ENCODE measurements around the gene SLC6A18.

The SLC6A18 gene

DNA sequence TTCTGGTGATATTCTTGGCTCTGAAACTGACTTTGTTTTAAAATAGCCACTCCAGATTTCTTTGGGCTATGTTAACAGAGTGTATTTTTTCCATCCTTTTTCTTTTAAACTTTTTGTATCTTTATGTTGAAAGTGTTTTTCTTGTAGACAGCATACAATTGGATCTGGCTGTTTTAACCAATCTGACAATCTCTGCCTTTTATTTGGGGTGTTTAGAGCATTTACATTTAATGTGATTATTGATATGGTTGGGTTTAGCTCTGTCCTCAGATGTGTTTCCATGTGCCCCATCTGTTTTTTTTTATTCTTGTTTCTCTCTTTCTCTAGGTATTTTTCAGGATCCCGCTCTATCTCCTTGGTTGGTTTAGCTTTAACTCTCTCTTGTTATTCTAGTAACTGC is 10.7 kb downstream of the SLC6A18 start:
- no peak for DNase-seq (ENCODE audit: low read depth)

DNA sequence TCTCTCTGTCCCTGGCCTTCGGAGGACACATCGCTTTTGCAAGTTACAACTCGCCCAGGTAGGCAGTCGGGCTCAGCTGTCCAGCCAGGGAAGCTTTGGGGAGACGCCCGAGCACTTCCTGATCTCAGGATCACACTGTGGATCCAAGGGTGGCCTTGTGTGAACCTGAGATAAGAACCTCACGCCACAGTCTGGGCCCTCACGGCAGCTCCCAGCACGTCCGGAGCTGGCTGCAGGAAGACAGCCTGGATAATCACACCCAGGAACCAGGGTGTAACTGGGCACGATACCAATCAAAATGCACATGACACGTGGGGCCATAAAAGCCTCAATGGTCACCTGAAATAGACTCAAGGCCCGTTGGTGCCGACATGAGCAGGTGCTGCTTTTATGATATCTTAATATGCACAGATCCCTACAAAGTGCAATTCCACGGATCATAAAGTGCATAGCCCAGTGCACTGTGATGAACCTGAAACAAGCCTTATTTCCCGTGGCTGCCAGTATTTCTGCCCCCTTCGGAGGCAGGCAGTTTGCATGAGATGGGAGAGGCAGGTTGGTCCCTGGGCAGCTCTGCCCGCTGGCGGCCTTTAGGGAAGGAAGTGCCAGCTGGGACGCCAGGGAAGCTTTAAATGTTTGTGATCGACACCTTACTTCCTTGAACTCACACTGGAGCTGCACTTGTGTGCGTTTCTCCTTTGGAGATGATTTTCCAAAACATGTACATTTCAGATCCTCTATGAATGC is 14.5 kb downstream of the SLC6A18 start:
- DNase-seq (ENCODE audit: low read depth), result no peak

DNA sequence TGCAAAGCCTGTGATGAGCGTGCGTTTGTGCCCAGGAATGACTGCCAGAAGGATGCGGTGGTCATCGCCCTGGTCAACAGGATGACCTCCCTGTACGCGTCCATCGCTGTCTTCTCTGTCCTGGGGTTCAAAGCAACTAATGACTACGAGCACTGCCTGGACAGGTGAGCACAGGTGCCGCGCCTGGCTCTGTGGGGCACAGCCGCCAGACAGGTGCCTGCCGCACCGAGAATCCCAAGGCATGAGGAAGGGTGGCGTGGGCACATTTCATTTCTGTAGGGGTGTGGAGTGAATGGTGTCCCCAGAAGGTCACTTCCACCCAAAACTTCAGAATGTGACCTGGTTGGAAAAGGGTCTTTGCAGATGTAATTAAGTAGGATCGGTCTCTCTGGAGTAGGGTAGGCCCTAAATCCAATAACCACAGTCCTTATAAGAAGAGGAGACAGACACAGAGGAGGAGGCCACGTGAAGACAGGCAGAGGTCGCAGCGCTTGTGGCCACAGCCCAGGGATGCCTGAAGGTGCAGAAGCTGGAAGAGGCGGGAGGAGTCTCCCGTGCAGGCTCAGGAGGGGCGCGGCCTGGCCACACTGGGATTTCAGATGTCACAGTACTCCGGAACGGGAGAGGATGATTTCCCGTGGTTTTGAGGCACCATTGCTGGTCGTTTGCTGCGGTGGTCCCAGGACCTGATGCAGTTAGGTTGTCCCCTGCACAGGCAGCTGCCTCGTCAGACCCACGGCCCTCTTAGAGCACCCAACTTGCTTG is 15.5 kb downstream of the SLC6A18 start:
- DNase-seq (ENCODE audit: low read depth), result no peak

DNA sequence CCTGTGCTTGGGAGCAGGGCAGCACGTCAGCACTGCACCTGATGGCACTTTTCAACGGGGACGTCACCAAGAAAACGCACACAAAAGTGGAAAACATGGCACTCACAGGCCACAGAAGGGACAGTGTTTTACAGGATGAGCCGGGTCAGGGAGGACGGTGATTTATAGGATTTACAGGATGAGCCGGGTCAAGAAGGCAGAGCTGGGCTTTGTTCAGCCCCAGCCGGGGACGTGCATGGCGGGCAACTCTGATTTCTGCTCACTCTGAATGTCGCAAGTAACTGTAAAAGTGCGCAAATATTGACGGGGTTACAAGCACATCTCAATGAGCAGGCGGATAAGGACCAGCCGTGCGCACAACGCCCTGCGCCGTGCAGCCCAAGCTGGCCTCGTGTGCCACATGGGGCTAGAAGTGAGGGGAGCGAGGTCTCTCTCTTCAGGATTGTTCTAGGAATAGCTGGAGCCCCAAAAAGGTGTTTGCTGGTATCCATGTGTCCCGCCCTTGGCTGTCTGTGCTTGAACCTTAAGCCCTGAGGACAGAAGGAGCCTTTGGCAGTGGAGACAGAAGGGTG is 16.4 kb downstream of the SLC6A18 start:
- no peak for DNase-seq (ENCODE audit: low read depth)

DNA sequence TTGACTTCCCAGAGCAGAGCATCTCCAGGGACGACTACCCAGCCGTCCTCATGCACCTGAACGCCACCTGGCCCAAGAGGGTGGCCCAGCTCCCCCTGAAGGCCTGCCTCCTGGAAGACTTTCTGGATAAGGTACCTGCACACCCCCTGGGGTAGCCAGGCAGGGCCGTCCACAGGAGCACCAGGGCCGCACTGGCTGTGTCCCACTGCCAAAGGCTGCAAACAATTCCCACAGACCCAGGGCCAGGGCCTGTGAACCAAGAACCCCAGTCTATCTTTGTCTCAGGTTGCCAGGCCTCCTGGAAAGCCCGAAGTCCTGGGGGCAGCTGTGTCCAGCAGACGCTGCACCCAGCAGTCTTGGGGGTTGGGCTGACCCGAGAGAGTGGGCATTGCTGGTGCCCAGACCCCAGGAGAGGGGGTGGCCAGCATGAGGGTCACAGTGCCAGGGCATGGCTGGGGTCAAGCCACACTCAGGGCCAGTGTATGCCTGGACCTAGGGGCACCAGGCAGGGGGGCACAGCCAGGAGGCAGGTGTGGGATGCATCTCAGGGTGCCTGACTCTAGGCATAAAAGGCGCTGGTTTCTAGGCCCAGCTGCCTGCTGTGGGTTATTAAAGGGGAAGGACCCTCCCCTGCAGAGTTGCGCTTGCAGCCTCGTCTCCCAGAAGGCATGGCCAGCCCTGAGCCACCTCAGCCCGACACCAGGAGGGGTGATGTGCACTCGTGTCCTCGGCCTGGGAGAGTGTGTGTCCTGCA is 17.7 kb downstream of the SLC6A18 start:
- DNase-seq (ENCODE audit: low read depth), result no peak

DNA sequence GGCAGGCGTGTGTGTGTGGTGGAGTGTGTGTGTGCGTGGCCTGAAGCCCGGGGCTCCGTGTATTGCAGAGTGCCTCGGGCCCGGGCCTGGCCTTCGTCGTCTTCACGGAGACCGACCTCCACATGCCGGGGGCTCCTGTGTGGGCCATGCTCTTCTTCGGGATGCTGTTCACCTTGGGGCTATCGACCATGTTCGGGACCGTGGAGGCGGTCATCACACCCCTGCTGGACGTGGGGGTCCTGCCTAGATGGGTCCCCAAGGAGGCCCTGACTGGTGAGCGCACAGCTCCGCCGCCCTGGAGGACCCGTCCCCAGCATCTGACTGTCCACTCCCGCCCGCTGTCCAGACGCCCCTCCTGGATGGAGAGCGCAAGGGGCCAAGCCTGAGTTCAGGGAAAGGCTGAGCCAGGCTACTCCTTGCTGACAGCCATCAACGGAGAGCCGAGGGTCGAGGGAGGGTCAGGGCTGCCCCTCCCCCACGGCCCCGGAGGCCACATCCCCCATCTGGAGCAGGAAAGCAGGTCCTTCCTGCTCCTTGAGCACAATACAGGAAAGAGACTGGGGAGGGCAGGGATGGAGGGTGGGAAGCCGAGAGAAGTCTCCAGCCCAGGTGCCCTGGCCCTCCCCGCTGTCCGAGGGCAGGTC is 18.4 kb downstream of the SLC6A18 start:
- no peak for DNase-seq (ENCODE audit: low read depth)

DNA sequence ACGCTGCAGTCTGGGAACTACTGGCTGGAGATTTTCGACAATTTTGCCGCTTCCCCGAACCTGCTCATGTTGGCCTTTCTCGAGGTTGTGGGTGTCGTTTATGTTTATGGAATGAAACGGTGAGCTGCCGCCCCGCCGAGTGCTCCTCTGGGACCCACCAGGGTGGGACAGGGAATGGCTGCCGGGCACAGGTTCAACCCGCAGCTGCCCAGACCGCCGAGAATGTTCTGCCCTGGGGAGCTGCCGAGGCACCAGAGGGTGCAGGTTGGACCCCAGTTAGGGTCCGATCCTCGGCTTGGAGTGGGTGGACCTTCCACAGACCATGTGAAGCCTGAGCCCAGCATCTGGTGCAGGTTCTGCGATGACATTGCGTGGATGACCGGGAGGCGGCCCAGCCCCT is 19.1 kb downstream of the SLC6A18 start:
- DNase-seq (ENCODE audit: low read depth), result no peak

DNA sequence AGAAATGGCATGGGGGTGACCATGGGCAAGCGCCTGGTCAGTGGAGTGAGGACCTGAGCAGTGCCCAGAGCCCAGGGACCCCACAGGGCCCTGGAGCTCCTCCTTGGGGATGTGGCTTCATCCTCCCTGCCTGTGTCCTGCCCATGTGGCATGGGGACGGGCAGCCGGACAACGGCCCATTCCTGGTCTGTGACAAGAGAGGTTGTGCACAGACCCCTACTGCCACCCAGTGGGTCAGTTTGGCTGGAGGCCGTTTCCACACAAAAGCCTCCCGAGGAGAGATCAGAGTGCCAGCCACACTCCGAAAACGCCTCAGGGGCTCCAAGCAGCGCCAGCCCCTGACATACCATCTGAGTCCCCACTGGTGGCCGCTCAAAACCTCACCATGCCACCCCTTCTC is 19.8 kb downstream of the SLC6A18 start:
- no peak for DNase-seq (ENCODE audit: low read depth)

DNA sequence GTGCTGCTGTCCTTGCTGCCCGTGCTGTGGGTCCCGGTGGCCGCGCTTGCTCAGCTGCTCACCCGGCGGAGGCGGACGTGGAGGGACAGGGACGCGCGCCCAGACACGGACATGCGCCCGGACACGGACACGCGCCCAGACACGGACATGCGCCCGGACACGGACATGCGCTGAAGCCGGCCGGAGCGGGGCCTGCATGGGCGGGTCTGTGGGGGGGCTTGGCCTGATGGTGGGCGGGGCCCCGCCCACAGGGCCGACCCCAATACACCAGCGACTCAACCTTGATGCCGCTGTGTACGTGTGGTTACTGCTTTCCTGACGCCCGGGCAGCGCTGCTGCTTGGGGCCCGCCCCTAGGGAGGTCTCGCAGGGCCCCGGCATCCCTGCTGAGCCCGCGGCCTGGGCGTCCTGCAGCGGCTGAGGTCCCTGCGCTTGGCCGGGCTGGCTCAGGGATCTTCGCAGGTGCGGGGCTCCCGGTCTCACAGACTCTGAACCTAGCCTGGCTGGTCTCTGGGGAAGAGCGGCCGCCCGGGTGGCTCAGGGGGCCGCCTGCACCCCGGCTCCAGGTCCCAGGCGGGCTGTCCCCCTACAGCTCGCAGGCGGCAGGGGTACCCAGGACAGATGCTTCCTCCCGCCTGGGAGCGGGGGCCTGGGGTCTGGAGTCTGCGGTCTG is 20.9 kb downstream of the SLC6A18 start:
- DNase-seq (ENCODE audit: low read depth), result no peak

DNA sequence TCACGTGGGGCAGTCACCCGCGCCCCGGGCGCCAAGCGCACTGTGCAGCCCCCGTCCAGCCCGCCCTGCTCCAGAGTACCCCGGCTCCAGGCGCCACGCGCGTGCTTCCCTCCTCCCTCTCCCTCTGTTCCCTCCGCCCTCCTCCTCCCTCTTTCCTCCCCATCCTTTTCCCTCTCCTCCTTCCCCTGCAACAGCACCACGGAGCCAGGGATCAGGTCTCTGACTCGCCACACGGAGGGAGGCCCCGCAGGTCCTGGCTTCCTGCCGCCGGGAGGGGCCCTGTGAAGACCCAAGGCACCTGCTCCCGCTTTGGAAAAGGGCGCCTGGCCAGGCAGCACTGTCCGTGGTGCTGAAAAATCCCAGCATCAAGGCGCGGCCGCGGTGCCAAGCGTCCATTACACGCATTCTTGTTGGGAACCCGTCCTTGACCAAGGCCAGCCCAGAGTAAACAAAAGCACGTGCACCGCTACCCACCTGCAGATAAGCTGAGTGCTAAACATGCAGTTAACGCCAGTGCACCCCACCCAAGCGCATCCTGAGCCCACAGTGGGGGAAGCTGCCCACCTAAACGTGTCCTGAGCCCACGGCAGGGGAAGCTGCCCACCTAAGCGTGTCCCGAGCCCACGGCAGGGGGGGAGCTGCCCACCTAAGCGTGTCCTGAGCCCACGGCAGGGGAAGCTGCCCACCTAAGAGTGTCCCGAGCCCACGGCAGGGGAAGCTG is 21.7 kb downstream of the SLC6A18 start:
- DNase-seq (ENCODE audit: low read depth), result no peak

DNA sequence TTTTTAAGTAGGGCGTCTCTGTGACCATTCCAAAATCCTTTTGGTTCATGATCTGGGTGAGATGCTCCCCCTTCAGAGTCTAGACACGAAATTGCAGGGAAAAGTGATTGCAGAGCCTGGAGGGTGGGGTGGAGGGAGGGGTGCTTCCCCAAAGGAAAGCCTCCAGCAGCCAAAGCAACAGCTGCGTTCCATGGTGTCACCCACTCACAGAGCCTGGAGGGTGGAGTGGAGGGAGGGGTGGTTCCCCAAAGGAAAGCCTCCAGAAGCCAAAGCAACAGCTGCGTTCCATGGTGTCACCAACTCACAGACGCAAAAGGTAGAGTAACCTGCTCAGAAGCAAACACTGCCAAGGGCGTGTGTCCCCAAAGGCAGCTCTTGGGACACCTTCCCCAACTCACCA is 22.6 kb downstream of the SLC6A18 start:
- DNase-seq (ENCODE audit: low read depth), result no peak

DNA sequence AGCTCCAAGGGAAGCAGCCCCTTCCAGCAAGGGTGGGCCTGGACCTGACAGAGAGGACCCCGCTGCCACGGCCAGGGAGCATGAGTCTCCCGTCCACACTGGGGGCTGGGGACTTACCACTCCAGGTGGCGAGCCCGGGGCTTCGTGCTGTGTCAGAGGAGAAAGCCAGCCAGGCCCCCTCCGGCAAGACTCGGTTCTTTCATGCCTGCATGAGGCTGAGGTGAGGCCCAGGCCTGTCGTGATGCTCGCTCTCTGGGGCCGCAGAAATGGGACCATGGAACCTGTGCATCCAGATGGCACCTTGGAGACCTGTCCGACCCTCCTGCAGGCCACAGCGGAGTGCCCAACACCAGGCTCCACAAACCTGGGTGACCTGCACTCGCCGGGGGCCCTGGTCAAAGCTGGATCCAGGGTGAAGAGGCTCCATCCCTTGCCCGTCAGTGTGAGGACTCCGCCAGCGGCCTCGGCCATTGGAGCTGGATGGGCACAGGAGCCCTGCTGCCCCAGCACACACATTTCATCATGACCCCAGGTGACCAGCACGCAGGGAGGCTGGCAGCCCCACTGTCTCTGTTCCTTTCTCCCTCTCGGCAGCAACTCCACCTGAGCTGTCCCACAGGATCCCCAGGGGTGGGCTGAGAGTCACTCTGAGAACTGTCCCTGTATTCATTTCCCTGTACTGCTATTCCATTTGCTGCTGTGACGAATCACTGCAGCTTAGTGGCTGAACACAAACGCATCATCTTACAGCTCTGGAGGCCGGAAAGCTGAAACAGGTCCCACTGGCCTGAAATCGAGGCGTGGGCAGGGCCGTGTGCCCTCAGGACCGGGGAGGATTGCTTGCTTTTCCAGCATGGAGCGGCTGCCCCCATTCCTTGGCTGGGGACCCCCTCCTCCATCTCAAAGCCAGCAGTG is 24.4 kb downstream of the SLC6A18 start:
- no peak for DNase-seq (ENCODE audit: low read depth)

DNA sequence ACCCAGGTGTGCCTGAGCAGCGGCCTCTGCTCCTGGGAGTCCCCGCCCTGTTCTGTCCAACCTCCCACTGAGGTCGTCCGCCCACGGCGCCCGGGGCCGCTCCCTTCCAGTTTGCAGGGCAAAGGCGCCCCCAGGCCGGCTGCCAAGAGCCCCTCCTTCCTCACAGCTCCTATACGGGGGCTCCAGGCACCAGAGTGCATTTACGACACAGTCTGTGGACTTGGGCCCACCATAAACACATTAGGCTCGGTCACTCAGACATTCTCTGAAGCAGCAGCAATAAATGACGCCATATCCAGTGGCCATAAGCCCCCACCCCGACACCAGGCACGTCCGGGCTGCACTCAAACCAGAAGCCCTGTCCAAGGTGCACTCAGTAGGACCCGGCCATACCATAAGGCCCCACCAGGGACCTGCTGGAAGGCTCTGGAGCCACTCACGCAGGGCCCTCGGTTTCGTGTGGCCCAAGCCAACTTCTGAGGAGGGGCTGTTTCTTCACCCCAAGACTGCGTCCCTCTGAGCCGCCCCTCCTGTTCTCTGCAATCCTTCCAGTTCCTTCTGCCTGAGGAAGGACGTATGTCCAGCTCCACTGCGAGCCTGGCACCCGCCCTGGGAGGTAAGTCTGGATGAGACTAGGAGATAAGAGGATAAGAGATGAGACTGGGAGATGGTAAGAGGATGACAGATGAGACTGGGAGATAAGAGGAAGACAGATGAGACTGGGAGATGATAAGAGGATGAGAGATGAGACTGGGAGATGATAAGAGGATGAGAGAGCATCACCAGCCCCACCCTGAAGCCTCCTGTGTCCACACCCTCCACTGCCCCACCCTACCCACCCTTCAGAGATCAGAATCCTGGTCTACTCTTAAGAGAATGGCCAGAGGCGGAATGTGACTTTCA is 26.7 kb downstream of the SLC6A18 start:
- no peak for DNase-seq (ENCODE audit: low read depth)

DNA sequence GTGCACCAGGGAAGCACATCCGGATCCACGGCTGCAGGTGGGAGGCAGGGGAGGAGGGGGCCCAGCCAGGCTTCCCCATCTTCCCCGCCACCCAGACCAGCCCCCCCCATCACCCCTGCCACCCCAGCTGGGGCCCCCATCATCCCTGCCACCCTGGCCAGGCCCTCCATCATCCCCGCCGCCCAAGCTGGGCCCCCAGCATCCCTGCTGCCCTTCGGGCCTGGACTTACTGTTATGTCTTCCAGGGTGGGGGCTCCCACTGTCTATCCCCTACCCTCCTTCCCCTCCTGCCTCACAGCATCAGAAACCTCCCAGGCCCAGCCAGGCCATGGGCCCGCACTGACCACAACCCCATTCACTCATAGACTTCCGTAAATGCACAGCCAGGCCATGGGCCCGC is 27.5 kb downstream of the SLC6A18 start:
- no peak for DNase-seq (ENCODE audit: low read depth)

DNA sequence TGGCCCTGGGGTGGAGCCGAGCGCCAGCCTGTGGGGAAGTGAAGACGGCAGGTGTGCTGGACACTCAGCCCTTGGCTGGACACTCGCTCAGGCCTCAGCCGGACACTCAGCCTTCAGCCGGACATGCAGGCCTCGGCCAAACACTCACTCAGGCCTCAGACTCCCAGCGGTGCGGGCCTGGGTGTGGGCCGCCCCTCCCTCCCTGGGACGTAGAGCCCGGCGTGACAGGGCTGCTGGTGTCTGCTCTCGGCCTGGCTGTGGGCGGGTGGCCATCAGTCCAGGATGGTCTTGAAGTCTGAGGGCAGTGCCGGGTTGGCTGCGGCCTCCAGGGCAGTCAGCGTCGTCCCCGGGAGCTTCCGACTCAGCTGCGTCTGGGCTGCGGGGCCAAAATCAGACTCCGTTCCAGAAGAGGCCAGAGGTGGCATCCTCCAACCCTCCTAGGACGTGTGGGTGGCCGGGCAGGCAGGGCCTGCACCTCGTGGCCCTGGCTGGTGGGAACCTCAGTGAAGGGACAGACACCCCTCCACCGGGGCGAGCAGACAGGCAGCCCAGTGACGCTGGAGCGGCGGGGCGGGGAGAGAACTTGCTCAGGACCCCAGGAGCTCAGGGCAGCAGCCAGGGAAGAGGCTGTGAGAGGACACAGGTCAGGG is 28.4 kb downstream of the SLC6A18 start:
- DNase-seq (ENCODE audit: low read depth), result no peak

DNA sequence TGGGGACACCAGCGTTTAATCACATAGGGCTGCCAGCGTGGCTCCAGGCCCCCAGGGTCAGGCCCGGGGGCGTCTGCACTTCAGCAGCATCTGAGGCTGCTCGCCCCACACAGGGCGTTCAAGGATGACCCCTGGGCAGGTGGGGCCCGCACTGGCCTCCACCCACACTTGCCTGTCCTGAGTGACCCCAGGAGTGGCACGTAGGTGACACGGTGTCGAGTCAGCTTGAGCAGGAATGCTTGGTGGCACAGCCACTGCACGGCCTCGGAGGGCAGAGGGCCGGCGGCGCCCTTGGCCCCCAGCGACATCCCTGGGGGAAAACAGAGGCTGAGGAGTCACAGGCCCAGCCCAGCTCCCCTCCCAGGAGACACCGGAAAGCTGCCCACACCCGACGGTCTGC is 29.0 kb downstream of the SLC6A18 start:
- no peak for DNase-seq (ENCODE audit: low read depth)

DNA sequence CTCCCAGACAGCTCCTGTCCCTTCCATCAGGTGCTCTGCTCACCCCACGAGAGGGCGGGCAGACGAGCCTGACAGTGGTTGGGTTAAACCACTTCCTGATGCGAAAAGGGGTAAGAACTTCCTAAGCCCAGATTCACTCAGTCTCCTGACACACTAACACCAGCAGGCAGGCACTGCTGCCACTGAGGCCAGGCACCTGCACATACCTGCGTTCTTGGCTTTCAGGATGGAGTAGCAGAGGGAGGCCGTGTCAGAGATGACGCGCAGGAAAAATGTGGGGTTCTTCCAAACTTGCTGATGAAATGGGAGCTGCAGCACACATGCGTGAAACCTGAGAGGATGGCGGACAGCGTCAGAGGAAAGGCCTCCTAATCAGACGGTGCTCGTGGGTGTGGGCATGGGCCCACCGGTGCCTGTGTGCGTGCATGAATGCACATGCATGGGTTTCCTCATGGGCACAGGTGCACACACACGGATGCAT is 29.9 kb downstream of the SLC6A18 start:
- no peak for DNase-seq (ENCODE audit: low read depth)

DNA sequence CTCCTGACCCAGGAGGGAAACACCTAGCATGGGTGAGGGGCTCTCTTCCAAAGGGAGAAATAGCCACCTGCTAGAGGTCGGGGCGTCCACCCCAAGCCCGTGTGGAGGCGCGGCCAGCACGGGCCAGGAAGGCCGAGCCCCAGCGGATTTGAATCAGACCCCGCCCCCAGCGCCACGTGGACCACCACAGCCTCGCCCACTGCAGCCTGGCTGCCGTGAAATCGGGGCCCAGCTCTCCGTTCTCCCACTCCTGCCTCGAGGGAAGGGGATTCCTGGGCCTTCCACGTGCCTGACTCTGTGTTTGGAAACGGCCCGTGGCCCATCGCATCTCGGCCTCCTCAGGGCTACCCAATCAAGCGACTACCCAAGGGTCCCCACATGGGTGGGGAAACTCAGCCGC is 31.6 kb downstream of the SLC6A18 start:
- DNase-seq (ENCODE audit: low read depth), result no peak

Data from stimulated activated CD8-positive, alpha-beta memory T cell treated with anti-CD3 and anti-CD28 coated beads, Interleukin-15, amount 100 ng/mL, for 1 hour (primary cell).